HG03354 (cell line): ENCODE measurements around the gene COL23A1.

Source experiments
- ATAC-seq: cut with Tn5 transposase; IDR thresholded peaks from one replicate; pipeline ENCODE4 v1.9.1; 2021; ENCODE audit warnings: mild to moderate bottlenecking; ENCODE audit not compliant: unreplicated experiment, poor library complexity, severe bottlenecking

The COL23A1 gene

GRCh38 chr5:178389026-178389729 is 201.0 kb downstream of the COL23A1 start:
- ATAC-seq: no peak

GRCh38 chr5:178388386-178389025 is 201.7 kb downstream of the COL23A1 start:
- no peak for ATAC-seq

- no peak for ATAC-seq
These were observed 202.4 kb downstream of the COL23A1 start for GRCh38 chr5:178387856-178388190.

- no peak for ATAC-seq
These were observed 202.9 kb downstream of the COL23A1 start for GRCh38 chr5:178387061-178387855.

- no peak for ATAC-seq
These were observed 203.8 kb downstream of the COL23A1 start for GRCh38 chr5:178386336-178386931.

GRCh38 chr5:178385496-178385890 is 204.7 kb downstream of the COL23A1 start:
- ATAC-seq: no peak

GRCh38 chr5:178384816-178385495 is 205.2 kb downstream of the COL23A1 start:
- no peak for ATAC-seq

- ATAC-seq: no peak
These were observed 206.0 kb downstream of the COL23A1 start for GRCh38 chr5:178383919-178384815.

- no peak for ATAC-seq
These were observed 206.8 kb downstream of the COL23A1 start for GRCh38 chr5:178383301-178383918.

- no peak for ATAC-seq
These were observed 207.4 kb downstream of the COL23A1 start for GRCh38 chr5:178382754-178383164.

GRCh38 chr5:178381921-178382695 is 208.1 kb downstream of the COL23A1 start:
- no peak for ATAC-seq

- no peak for ATAC-seq
These were observed 209.0 kb downstream of the COL23A1 start for GRCh38 chr5:178381206-178381605.

- no peak for ATAC-seq
These were observed 209.6 kb downstream of the COL23A1 start for GRCh38 chr5:178380541-178381074.

GRCh38 chr5:178380086-178380485 is 210.1 kb downstream of the COL23A1 start:
- ATAC-seq: no peak

GRCh38 chr5:178378527-178379484 is 211.4 kb downstream of the COL23A1 start:
- no peak for ATAC-seq

- ATAC-seq: no peak
These were observed 212.5 kb downstream of the COL23A1 start for GRCh38 chr5:178377583-178378270.
